ENCODE data around the gene UBXN11.

DNA sequence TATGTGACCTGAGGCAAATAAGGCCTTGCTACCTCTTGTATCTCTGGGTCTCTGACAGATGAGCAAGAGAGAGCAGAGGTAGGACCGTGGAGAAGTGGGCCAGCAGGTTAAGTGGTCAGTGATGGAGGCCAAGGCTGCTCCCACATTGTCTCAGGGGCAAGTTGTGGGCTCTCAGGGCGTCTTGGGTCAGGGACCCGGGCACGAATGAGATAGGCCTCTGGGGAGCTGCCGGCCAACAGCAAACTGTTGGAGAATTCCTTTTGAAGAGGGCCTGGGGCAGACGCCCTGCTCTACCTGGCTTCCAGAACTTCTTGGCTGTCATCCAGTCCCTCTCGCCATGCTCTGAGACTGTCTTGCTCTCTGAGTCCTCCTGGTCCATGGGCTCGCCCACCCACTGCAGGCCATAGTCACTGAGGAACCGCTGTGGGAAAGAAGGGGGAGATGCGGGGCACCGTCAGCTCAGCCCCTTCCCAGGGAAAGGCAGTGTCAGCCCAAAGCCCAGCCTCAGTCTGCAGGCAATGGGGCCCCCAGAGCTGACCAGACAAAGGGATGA, 12.4 kb downstream of the UBXN11 start:
- TF ChIP-seq, protein P1, sequence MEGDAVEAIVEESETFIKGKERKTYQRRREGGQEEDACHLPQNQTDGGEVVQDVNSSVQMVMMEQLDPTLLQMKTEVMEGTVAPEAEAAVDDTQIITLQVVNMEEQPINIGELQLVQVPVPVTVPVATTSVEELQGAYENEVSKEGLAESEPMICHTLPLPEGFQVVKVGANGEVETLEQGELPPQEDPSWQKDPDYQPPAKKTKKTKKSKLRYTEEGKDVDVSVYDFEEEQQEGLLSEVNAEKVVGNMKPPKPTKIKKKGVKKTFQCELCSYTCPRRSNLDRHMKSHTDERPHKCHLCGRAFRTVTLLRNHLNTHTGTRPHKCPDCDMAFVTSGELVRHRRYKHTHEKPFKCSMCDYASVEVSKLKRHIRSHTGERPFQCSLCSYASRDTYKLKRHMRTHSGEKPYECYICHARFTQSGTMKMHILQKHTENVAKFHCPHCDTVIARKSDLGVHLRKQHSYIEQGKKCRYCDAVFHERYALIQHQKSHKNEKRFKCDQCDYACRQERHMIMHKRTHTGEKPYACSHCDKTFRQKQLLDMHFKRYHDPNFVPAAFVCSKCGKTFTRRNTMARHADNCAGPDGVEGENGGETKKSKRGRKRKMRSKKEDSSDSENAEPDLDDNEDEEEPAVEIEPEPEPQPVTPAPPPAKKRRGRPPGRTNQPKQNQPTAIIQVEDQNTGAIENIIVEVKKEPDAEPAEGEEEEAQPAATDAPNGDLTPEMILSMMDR (IDR thresholded peaks at IDR 0.05; ENCODE audit: insufficient read depth, low read depth, low read length) = no peak
- no peak for TF ChIP-seq EZH2 (IDR thresholded peaks at IDR 0.05; ENCODE audit: insufficient read depth, low read length)

Data from astrocyte (in vitro differentiated cells and primary cell).